ENCODE data around the gene LHFPL4. TPM values are rescaled to one million over a fixed set of nuclear protein-coding genes. Genes with fewer than 3 reads are reported as not detected.
"Not testable (repeated sequence)": the region's sequence is repeated elsewhere in the genome, so short reads cannot be mapped to it uniquely, and the experiment has no call there.

The LHFPL4 gene
- total RNA-seq, 1 donor from 2014 or later = not detected

DNA sequence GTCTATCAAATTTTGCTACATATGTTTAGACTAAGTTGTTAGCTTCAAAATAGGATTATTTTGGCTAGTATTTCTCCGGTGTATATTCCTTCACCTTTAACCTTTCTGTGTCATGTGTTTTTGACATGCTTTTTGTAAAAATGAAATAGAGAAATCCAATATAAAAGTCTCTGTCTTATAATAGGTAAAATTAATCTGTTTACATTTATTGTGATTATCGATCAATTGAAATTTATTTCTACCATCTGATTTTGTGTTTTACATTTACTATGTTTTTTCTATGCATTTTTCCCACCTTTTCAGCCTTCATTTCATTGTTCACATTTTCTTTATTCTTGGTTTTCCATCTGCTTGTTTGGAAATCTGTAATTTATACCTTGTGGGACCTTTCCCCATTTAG, 11.7 kb upstream of the LHFPL4 start:
- no peak overlapping the region for H3K4me3 Mint-ChIP-seq (ENCODE audit: low read depth)
- no peaks in the 10 kb centered on the region for H3K4me1 Mint-ChIP-seq (ENCODE audit: low read depth)
- peaks cover 9% of the 10 kb centered on the region for H3K9me3 Mint-ChIP-seq
- H3K27me3 Mint-ChIP-seq (ENCODE audit: low read depth) = peaks cover 3% of the 10 kb centered on the region
- no peak for DNase-seq (ENCODE audit: low spot score)
- H3K36me3 Mint-ChIP-seq (ENCODE audit: low read depth) = no peaks in the 10 kb centered on the region
- no peak overlapping the region for H3K27ac Mint-ChIP-seq
- intact Hi-C loops (cut with micrococcal nuclease) = no loop called here

GRCh38 chr3:9563851-9564250, 10.2 kb upstream of the LHFPL4 start:
- Mint-ChIP-seq H3K27me3 (ENCODE audit: low read depth) (peaks cover 3% of the 10 kb centered on the region), H3K27ac (no peak overlapping the region), H3K4me3 (ENCODE audit: low read depth) (no peak overlapping the region)

DNA sequence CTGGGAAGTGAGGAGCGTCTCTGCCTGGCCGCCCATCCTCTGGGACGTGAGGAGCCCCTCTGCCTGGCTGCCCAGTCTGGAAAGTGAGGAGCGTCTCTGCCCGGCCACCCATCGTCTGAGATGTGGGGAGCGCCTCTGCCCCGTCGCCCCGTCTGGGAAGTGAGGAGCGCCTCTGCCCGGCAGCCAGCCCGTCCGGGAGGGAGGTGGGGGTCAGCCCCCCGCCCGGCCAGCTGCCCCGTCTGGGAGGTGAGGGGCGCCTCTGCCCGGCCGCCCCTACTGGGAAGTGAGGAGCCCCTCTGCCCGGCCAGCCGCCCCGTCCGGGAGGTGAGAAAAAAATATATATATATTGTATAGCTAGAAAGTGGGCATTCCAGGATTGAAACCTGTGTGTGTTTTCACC, 6.4 kb upstream of the LHFPL4 start:
- H3K9me3 Mint-ChIP-seq; H3K27me3 Mint-ChIP-seq (ENCODE audit: low read depth); H3K4me3 Mint-ChIP-seq (ENCODE audit: low read depth); H3K4me1 Mint-ChIP-seq (ENCODE audit: low read depth); DNase-seq (ENCODE audit: low spot score); H3K36me3 Mint-ChIP-seq (ENCODE audit: low read depth); H3K27ac Mint-ChIP-seq; intact Hi-C loops (cut with micrococcal nuclease): not testable (repeated sequence)

More at GRCh38 chr3:9563851-9564250, 10.2 kb upstream of the LHFPL4 start:
- Mint-ChIP-seq H3K9me3 (peaks cover 8% of the 10 kb centered on the region), H3K36me3 (ENCODE audit: low read depth) (no peaks in the 10 kb centered on the region), H3K4me1 (ENCODE audit: low read depth) (no peaks in the 10 kb centered on the region)
- intact Hi-C loops (cut with micrococcal nuclease) = no loop called here
- DNase-seq (ENCODE audit: low spot score) = no peak

- intact Hi-C loops (cut with micrococcal nuclease) = no loop called here
- peaks cover 28% of the 10 kb centered on the region for H3K27me3 Mint-ChIP-seq (ENCODE audit: low read depth)
- no peak for DNase-seq (ENCODE audit: low spot score)
- H3K36me3 Mint-ChIP-seq (ENCODE audit: low read depth) = no peaks in the 10 kb centered on the region
- no peaks in the 10 kb centered on the region for H3K4me1 Mint-ChIP-seq (ENCODE audit: low read depth)
- H3K27ac Mint-ChIP-seq = no peak overlapping the region
- no peaks in the 10 kb centered on the region for H3K9me3 Mint-ChIP-seq
- no peak overlapping the region for H3K4me3 Mint-ChIP-seq (ENCODE audit: low read depth)
These were observed 409 bp upstream of the LHFPL4 start for GRCh38 chr3:9553948-9554513.

DNA sequence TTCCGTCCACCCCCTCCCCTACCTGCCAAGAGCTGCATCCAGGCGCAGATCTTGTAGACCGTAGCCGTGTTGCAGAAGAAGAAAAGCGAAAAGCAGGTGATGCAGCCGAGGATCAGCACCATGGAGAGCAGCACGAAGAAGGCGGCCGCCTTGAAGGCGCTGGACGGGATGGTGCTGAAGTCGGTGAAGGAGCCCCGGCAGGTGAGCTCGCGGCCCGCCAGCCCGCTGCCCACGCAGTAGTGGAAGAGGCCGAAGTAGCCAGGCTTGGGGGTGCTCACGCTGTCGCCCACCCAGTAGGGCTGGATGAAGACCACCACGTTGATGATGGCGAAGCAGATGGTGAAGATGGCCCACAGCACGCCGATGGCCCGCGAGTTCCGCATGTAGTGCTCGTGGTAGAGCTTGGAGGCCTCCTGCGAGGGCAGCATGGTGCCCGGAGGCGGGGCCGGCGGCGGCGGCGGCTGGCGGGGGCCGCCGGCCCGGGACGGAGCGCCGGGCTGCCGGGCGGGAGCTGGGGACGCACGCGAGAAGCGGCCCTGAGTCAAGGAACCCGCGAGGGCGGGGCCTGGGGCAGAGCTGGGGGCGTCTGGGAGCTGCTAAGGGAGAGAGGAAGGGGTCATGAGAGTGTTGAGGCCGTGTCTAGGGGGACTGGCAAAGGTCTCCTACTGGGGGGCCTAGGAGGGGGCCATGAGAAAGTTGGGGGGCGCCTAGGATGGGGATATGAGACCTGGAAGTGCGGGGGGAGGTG, 1.2 kb downstream of the LHFPL4 start:
- no peaks in the 10 kb centered on the region for H3K4me1 Mint-ChIP-seq (ENCODE audit: low read depth)
- no peaks in the 10 kb centered on the region for H3K9me3 Mint-ChIP-seq
- H3K36me3 Mint-ChIP-seq (ENCODE audit: low read depth) = no peaks in the 10 kb centered on the region
- H3K4me3 Mint-ChIP-seq (ENCODE audit: low read depth) = no peak overlapping the region
- intact Hi-C loops (cut with micrococcal nuclease) = no loop called here
- DNase-seq (ENCODE audit: low spot score) = peak; percentile 50
- no peak overlapping the region for H3K27ac Mint-ChIP-seq
- peaks cover 28% of the 10 kb centered on the region for H3K27me3 Mint-ChIP-seq (ENCODE audit: low read depth)

DNA sequence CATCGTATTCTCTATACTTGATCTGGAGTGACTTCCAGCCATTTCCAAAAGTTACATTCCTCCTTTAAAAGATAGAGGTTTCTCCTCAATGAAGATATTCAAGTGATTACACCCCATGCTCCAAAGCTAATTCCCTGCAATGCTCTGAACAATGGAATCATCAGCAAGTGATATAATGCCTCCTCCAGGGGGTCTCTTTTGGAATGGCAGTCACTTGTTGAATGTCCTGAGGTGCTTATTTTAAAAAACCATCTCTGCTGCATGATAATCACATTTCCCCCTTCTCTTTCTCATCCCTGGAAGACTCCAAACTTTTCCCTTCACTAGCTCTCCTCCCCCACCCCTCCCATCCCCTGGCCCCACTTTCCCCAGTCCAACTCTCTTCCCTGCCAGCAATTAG, 2.6 kb downstream of the LHFPL4 start:
- no peak for DNase-seq (ENCODE audit: low spot score)
- Mint-ChIP-seq H3K9me3 (no peaks in the 10 kb centered on the region), H3K4me3 (ENCODE audit: low read depth) (no peak overlapping the region), H3K27ac (no peak overlapping the region), H3K4me1 (ENCODE audit: low read depth) (no peaks in the 10 kb centered on the region), H3K36me3 (ENCODE audit: low read depth) (no peaks in the 10 kb centered on the region), H3K27me3 (ENCODE audit: low read depth) (peaks cover 26% of the 10 kb centered on the region)
- intact Hi-C loops (cut with micrococcal nuclease) = no loop called here

DNA sequence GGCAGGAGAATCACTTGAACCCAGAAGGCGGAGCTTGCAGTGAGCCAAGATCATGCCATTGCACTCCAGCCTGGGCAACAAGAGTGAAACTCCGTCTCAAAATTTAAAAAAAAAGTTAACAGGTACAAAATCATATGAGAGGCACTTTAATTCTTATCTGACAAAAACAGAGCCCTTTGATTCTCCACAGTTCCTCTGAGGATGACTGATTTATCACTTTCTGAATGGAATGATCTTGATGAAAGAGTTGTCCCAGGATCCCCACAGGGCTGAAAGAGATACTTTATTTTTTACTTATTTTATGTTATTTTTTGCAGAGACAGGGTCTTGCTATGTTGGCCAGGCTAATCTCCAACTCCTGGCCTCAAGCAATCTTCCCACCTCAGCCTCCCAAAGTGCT, 4.0 kb downstream of the LHFPL4 start:
- Mint-ChIP-seq H3K36me3 (ENCODE audit: low read depth) (no peaks in the 10 kb centered on the region), H3K9me3 (no peaks in the 10 kb centered on the region), H3K4me1 (ENCODE audit: low read depth) (no peaks in the 10 kb centered on the region), H3K27me3 (ENCODE audit: low read depth) (peaks cover 16% of the 10 kb centered on the region), H3K27ac (no peak overlapping the region), H3K4me3 (ENCODE audit: low read depth) (no peak overlapping the region)
- intact Hi-C loops (cut with micrococcal nuclease) = no loop called here
- no peak for DNase-seq (ENCODE audit: low spot score)

DNA sequence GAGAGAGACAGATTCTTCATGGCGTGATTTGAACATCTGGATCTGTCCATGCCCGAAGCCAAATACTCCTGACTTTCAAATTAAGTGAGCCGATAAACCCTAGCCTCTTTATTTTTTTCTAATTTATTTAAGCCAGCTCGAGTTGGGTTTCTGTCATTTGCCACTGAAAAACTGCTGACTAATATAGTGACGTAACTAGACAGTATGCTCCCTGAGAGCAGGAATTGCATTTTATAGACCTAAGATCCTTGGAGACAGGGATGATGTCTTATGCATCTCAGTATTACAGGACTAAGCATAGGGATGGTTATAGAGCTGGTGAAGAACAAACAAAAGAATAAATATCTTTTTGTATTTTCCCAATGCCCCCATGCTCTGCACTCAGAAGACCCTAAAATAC, 4.6 kb downstream of the LHFPL4 start:
- no peak overlapping the region for H3K4me3 Mint-ChIP-seq (ENCODE audit: low read depth)
- H3K27me3 Mint-ChIP-seq (ENCODE audit: low read depth) = peaks cover 14% of the 10 kb centered on the region
- intact Hi-C loops (cut with micrococcal nuclease) = no loop called here

DNA sequence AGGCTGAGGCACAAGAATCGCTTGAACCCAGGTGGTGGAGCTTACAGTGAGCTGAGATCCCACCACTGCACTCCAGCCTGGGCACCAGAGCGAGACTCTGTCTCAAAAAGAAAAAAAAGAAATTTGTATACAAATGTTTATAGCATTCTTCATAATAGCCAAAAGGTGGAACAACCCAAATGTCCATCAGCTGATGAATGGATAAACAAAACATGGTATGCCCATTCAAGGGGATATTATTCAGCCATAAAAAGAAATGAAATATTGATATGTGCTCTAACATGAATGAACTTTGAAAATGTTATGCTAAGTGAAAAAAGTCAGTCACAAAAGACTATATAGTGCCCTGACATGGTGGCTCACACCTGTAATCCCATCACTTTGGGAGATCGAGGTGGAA, 11.4 kb downstream of the LHFPL4 start:
- intact Hi-C loops (cut with micrococcal nuclease) = no loop called here
- no peaks in the 10 kb centered on the region for H3K9me3 Mint-ChIP-seq
- no peak overlapping the region for H3K27ac Mint-ChIP-seq
- no peaks in the 10 kb centered on the region for H3K36me3 Mint-ChIP-seq (ENCODE audit: low read depth)
- DNase-seq (ENCODE audit: low spot score) = no peak
- peaks cover 2% of the 10 kb centered on the region for H3K27me3 Mint-ChIP-seq (ENCODE audit: low read depth)
- H3K4me1 Mint-ChIP-seq (ENCODE audit: low read depth) = no peaks in the 10 kb centered on the region
- H3K4me3 Mint-ChIP-seq (ENCODE audit: low read depth) = no peak overlapping the region

More for the DNA sequence above, 4.6 kb downstream of the LHFPL4 start:
- no peak overlapping the region for H3K27ac Mint-ChIP-seq
- no peaks in the 10 kb centered on the region for H3K4me1 Mint-ChIP-seq (ENCODE audit: low read depth)
- H3K9me3 Mint-ChIP-seq = no peaks in the 10 kb centered on the region
- no peak for DNase-seq (ENCODE audit: low spot score)
- H3K36me3 Mint-ChIP-seq (ENCODE audit: low read depth) = no peaks in the 10 kb centered on the region

- Mint-ChIP-seq H3K4me3 (ENCODE audit: low read depth) (no peak overlapping the region), H3K4me1 (ENCODE audit: low read depth) (no peaks in the 10 kb centered on the region), H3K27ac (no peak overlapping the region), H3K27me3 (ENCODE audit: low read depth) (peaks cover 2% of the 10 kb centered on the region), H3K9me3 (no peaks in the 10 kb centered on the region), H3K36me3 (ENCODE audit: low read depth) (no peaks in the 10 kb centered on the region)
- no peak for DNase-seq (ENCODE audit: low spot score)
- intact Hi-C loops (cut with micrococcal nuclease) = no loop called here
These were observed 17.4 kb downstream of the LHFPL4 start for GRCh38 chr3:9536212-9536611.

GRCh38 chr3:9534429-9534828, 19.2 kb downstream of the LHFPL4 start:
- H3K4me1 Mint-ChIP-seq (ENCODE audit: low read depth) = no peaks in the 10 kb centered on the region
- H3K4me3 Mint-ChIP-seq (ENCODE audit: low read depth) = no peak overlapping the region
- no peak overlapping the region for H3K27ac Mint-ChIP-seq
- no peaks in the 10 kb centered on the region for H3K36me3 Mint-ChIP-seq (ENCODE audit: low read depth)
- H3K9me3 Mint-ChIP-seq = no peaks in the 10 kb centered on the region
- peaks cover 2% of the 10 kb centered on the region for H3K27me3 Mint-ChIP-seq (ENCODE audit: low read depth)
- intact Hi-C loops (cut with micrococcal nuclease) = no loop called here
- no peak for DNase-seq (ENCODE audit: low spot score)

GRCh38 chr3:9525078-9525477, 28.5 kb downstream of the LHFPL4 start:
- no peak overlapping the region for H3K4me3 Mint-ChIP-seq (ENCODE audit: low read depth)
- H3K36me3 Mint-ChIP-seq (ENCODE audit: low read depth) = no peaks in the 10 kb centered on the region
- no peaks in the 10 kb centered on the region for H3K4me1 Mint-ChIP-seq (ENCODE audit: low read depth)
- H3K9me3 Mint-ChIP-seq = no peaks in the 10 kb centered on the region
- intact Hi-C loops (cut with micrococcal nuclease) = no loop called here
- DNase-seq (ENCODE audit: low spot score) = no peak
- peaks cover 20% of the 10 kb centered on the region for H3K27me3 Mint-ChIP-seq (ENCODE audit: low read depth)
- H3K27ac Mint-ChIP-seq = no peak overlapping the region

DNA sequence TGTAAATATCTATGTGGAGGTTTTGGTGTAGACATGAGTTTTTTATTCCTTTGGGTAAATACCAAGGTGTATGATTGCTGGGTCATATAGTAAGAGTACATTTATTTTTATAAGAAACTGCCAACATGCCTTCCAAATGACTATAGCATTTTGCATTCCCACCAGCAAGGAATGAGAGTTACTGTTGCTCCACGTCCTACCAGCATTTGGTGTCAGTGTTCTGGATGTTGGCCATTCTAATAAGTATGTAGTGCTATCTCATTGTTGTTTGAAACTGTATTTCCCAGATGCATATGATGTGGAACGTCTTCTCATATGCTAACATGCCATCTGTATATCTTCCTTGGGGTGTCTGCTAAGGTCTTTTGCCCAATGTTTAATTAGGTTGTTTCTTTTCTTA, 38.7 kb downstream of the LHFPL4 start:
- Mint-ChIP-seq H3K27ac (no peak overlapping the region), H3K4me1 (ENCODE audit: low read depth) (no peaks in the 10 kb centered on the region), H3K4me3 (ENCODE audit: low read depth) (no peak overlapping the region), H3K27me3 (ENCODE audit: low read depth) (peaks cover 4% of the 10 kb centered on the region), H3K9me3 (no peaks in the 10 kb centered on the region), H3K36me3 (ENCODE audit: low read depth) (no peaks in the 10 kb centered on the region)
- intact Hi-C loops (cut with micrococcal nuclease) = no loop called here
- DNase-seq (ENCODE audit: low spot score) = no peak

Data from activated T-helper 2 cell treated with anti-CD3 and anti-CD28 coated beads, Interferon-gamma antibody, Interleukin-2, Interleukin-4, amounts not matched to agents 10 μg/mL and 5 μg/mL and 100 μg/mL, durations not matched to agents 14 hours and 24 hours and 36 hours (primary cell).